ENCODE data around the gene PRDM16.

DNA sequence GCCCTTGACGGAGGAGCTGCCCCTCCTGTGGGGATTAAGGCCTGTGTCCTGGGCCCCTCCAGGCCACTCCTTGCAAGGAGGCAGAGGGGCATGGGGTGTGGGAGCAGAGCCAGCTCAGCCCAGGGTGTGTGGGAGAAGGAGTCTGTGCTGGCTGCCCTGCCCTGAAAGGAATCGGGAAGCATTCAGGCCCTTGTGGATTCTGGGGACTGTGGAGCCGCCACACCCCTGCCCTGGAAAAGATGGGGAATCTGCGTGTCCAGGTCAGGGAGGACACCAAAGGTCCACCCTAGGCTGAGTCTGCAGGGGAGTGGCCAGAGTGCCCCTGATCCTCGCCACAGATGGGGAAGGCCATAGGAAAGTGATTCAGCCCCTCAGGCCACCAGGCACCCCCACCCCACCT is 16.5 kb upstream of the PRDM16 start:
- TF ChIP-seq FOXK2 (IDR thresholded peaks at IDR 0.05), result no peak
- TF ChIP-seq, protein P1, sequence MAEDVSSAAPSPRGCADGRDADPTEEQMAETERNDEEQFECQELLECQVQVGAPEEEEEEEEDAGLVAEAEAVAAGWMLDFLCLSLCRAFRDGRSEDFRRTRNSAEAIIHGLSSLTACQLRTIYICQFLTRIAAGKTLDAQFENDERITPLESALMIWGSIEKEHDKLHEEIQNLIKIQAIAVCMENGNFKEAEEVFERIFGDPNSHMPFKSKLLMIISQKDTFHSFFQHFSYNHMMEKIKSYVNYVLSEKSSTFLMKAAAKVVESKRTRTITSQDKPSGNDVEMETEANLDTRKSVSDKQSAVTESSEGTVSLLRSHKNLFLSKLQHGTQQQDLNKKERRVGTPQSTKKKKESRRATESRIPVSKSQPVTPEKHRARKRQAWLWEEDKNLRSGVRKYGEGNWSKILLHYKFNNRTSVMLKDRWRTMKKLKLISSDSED (CRISPR knock-in tag; IDR thresholded peaks at IDR 0.05), result no peak
- TF ChIP-seq, protein P2, sequence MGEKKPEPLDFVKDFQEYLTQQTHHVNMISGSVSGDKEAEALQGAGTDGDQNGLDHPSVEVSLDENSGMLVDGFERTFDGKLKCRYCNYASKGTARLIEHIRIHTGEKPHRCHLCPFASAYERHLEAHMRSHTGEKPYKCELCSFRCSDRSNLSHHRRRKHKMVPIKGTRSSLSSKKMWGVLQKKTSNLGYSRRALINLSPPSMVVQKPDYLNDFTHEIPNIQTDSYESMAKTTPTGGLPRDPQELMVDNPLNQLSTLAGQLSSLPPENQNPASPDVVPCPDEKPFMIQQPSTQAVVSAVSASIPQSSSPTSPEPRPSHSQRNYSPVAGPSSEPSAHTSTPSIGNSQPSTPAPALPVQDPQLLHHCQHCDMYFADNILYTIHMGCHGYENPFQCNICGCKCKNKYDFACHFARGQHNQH (CRISPR knock-in tag; IDR thresholded peaks at IDR 0.05), result no peak
- no peak for TF ChIP-seq ZNF501 (CRISPR knock-in tag; IDR thresholded peaks at IDR 0.05)
